Measurements from ENCODE around the gene PTPRR. TPM values are rescaled to one million over a fixed set of nuclear protein-coding genes. Genes with fewer than 3 reads are reported as not detected.

The PTPRR gene
- total RNA-seq, 1 donor from 2014 or later: 1.4 TPM

DNA sequence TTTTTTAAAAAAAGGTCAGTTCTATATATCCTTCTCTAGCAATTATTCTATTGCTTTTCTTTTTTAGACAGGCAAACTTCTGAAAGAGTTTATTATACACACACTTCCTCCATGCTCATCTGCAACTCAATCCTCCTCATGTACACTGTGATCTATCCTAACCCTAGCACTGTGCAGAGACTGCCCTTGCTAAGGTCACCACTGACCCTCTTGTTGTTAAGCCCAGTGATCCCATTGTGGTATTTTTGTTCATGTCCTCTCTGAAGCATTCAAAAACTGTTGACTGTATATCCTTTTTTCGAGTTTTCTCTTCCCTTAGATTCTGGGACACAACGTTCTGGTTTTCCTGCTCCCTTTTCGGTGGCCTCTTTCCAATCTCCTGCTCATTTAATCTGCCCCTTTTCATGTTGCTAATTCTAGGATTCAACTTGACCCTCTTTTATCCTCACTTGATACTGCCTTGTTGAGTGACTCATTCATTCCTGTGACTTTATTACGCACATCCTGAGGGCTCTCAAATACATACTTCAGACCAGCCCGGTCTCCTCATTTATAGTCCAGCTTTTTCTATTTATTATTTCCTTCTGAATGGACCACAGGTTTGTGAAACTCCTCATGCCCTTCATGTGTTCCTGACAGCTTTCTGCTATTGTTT is 229.4 kb downstream of the PTPRR start:
- no peak for TF ChIP-seq EZH2 (IDR thresholded peaks at IDR 0.05; ENCODE audit: insufficient read depth, low read length)
- TF ChIP-seq, protein P1, sequence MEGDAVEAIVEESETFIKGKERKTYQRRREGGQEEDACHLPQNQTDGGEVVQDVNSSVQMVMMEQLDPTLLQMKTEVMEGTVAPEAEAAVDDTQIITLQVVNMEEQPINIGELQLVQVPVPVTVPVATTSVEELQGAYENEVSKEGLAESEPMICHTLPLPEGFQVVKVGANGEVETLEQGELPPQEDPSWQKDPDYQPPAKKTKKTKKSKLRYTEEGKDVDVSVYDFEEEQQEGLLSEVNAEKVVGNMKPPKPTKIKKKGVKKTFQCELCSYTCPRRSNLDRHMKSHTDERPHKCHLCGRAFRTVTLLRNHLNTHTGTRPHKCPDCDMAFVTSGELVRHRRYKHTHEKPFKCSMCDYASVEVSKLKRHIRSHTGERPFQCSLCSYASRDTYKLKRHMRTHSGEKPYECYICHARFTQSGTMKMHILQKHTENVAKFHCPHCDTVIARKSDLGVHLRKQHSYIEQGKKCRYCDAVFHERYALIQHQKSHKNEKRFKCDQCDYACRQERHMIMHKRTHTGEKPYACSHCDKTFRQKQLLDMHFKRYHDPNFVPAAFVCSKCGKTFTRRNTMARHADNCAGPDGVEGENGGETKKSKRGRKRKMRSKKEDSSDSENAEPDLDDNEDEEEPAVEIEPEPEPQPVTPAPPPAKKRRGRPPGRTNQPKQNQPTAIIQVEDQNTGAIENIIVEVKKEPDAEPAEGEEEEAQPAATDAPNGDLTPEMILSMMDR (IDR thresholded peaks at IDR 0.05; ENCODE audit: insufficient read depth, low read depth, low read length): no peak
- no peaks in the 10 kb centered on the region for H3K9me3 ChIP-seq (ENCODE audit: insufficient read depth, low read depth, low read length)
- H3K36me3 ChIP-seq (ENCODE audit: insufficient read depth, low read length): no peaks in the 10 kb centered on the region
- peak overlapping the region; percentile 20 for H3K9ac ChIP-seq (ENCODE audit: low read length)
- H3K36me3 Mint-ChIP-seq (ENCODE audit: low read depth, unreplicated experiment): no peaks in the 10 kb centered on the region
- no peaks in the 10 kb centered on the region for H3K27me3 ChIP-seq (ENCODE audit: insufficient read depth, low read length)
- H3K4me3 ChIP-seq (ENCODE audit: insufficient read depth, low read depth, low read length): no peak overlapping the region
- no peaks in the 10 kb centered on the region for H4K20me1 ChIP-seq (ENCODE audit: insufficient read depth, low read length)
- FAIRE-seq: peak; percentile 9
- no peak overlapping the region for H3K4me3 Mint-ChIP-seq (ENCODE audit: unreplicated experiment)
- peak overlapping the region; percentile 47 for H3K27ac ChIP-seq (ENCODE audit: low read depth, low read length)
- H3K4me1 ChIP-seq (ENCODE audit: insufficient read depth, low read length): peaks cover 10% of the 10 kb centered on the region
- peak overlapping the region; percentile 27 for H3K4me2 ChIP-seq (ENCODE audit: low read length)
- H3K27ac Mint-ChIP-seq (ENCODE audit: unreplicated experiment): no peak overlapping the region
- DNase-seq (ENCODE audit: low read depth): peak; percentile 89
- H3K4me1 Mint-ChIP-seq (ENCODE audit: low read depth, unreplicated experiment): peaks cover 4% of the 10 kb centered on the region
- H2AFZ ChIP-seq (ENCODE audit: low read depth, low read length): peak overlapping the region; percentile 63
- H3K9me3 Mint-ChIP-seq (ENCODE audit: unreplicated experiment): no peaks in the 10 kb centered on the region
- no peaks in the 10 kb centered on the region for H3K79me2 ChIP-seq (ENCODE audit: insufficient read depth, low read length)
- H3K27me3 Mint-ChIP-seq (ENCODE audit: low read depth, unreplicated experiment): no peaks in the 10 kb centered on the region

DNA sequence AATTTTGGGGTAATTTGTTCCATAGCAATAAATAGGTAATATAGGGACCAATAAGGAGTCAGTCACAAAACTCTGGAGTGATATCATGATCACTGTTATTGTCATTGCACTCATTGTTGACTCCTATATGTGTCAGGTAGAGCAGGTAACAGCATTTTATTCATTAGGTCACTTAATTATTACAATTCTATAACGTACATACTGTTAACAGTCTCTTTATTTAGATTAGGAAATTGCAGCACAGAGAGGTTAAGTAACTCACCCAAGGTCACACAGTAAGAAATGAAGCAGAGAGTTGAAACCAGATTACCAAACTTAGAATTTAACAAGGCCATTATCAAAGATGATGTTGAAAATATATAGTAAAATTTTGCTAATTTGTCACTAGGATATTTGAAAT is 233.6 kb downstream of the PTPRR start:
- no peak overlapping the region for H3K4me3 Mint-ChIP-seq (ENCODE audit: unreplicated experiment)
- no peak overlapping the region for H3K27ac ChIP-seq (ENCODE audit: low read depth, low read length)
- no peak overlapping the region for H3K27ac Mint-ChIP-seq (ENCODE audit: unreplicated experiment)
- peaks cover 10% of the 10 kb centered on the region for H3K4me1 ChIP-seq (ENCODE audit: insufficient read depth, low read length)
- H3K9me3 ChIP-seq (ENCODE audit: insufficient read depth, low read depth, low read length): no peaks in the 10 kb centered on the region
- no peaks in the 10 kb centered on the region for H4K20me1 ChIP-seq (ENCODE audit: insufficient read depth, low read length)
- TF ChIP-seq, protein P1 (IDR thresholded peaks at IDR 0.05; ENCODE audit: insufficient read depth, low read depth, low read length): no peak
- no peak for TF ChIP-seq EZH2 (IDR thresholded peaks at IDR 0.05; ENCODE audit: insufficient read depth, low read length)
- H3K9me3 Mint-ChIP-seq (ENCODE audit: unreplicated experiment): no peaks in the 10 kb centered on the region
- no peak overlapping the region for H3K4me3 ChIP-seq (ENCODE audit: insufficient read depth, low read depth, low read length)
- H3K27me3 ChIP-seq (ENCODE audit: insufficient read depth, low read length): no peaks in the 10 kb centered on the region
- H3K9ac ChIP-seq (ENCODE audit: low read length): no peak overlapping the region
- no peaks in the 10 kb centered on the region for H3K36me3 Mint-ChIP-seq (ENCODE audit: low read depth, unreplicated experiment)
- H3K36me3 ChIP-seq (ENCODE audit: insufficient read depth, low read length): no peaks in the 10 kb centered on the region
- no peak overlapping the region for H2AFZ ChIP-seq (ENCODE audit: low read depth, low read length)
- no peaks in the 10 kb centered on the region for H3K79me2 ChIP-seq (ENCODE audit: insufficient read depth, low read length)
- FAIRE-seq (no peak), DNase-seq (ENCODE audit: low read depth) (no peak)
- H3K4me1 Mint-ChIP-seq (ENCODE audit: low read depth, unreplicated experiment): peaks cover 4% of the 10 kb centered on the region
- H3K27me3 Mint-ChIP-seq (ENCODE audit: low read depth, unreplicated experiment): no peaks in the 10 kb centered on the region
- no peak overlapping the region for H3K4me2 ChIP-seq (ENCODE audit: low read length)

DNA sequence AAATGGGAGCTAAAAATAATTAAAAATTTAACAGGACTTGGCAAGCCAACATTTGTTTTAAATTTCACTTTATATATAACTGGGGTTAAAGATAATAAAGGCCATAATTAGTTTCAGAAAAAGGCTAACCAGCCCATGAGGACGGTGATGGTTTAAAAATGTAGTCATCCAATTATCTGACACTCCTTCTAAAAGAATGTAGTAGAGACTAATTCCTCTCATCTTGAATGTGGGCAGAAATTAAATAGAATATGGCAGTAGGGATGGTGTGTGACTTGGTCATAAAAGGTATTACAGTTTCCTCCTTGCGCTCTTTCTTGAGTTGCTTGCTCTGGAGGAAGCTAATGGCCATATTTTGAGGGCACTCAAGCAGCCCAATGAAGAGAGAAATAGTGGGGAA is 234.2 kb downstream of the PTPRR start:
- DNase-seq (ENCODE audit: low read depth) (no peak), FAIRE-seq (no peak)
- Histone ChIP-seq H3K79me2 (ENCODE audit: insufficient read depth, low read length) (no peaks in the 10 kb centered on the region), H3K4me2 (ENCODE audit: low read length) (no peak overlapping the region), H3K9ac (ENCODE audit: low read length) (no peak overlapping the region), H3K27ac (ENCODE audit: low read depth, low read length) (no peak overlapping the region), H3K4me3 (ENCODE audit: insufficient read depth, low read depth, low read length) (no peak overlapping the region), H3K27me3 (ENCODE audit: insufficient read depth, low read length) (no peaks in the 10 kb centered on the region), H3K4me1 (ENCODE audit: insufficient read depth, low read length) (peaks cover 6% of the 10 kb centered on the region), H4K20me1 (ENCODE audit: insufficient read depth, low read length) (no peaks in the 10 kb centered on the region), H3K9me3 (ENCODE audit: insufficient read depth, low read depth, low read length) (no peaks in the 10 kb centered on the region), H2AFZ (ENCODE audit: low read depth, low read length) (no peak overlapping the region), H3K36me3 (ENCODE audit: insufficient read depth, low read length) (no peaks in the 10 kb centered on the region)
- Mint-ChIP-seq H3K27ac (ENCODE audit: unreplicated experiment) (no peak overlapping the region), H3K36me3 (ENCODE audit: low read depth, unreplicated experiment) (no peaks in the 10 kb centered on the region), H3K4me1 (ENCODE audit: low read depth, unreplicated experiment) (peaks cover 4% of the 10 kb centered on the region), H3K27me3 (ENCODE audit: low read depth, unreplicated experiment) (no peaks in the 10 kb centered on the region), H3K4me3 (ENCODE audit: unreplicated experiment) (no peak overlapping the region), H3K9me3 (ENCODE audit: unreplicated experiment) (no peaks in the 10 kb centered on the region)
- TF ChIP-seq, protein P1 (IDR thresholded peaks at IDR 0.05; ENCODE audit: insufficient read depth, low read depth, low read length): no peak
- no peak for TF ChIP-seq EZH2 (IDR thresholded peaks at IDR 0.05; ENCODE audit: insufficient read depth, low read length)
